ENCODE results near the gene EBNA1BP2. TPM values are rescaled to one million over a fixed set of nuclear protein-coding genes. Genes with fewer than 3 reads are reported as not detected.

The EBNA1BP2 gene
- total RNA-seq, 2 donors from 2014 or later, result 27.5 to 35.3 TPM

GRCh38 chr1:43174873-43175272, 2.8 kb upstream of the EBNA1BP2 start:
- ATAC-seq (no peak), DNase-seq (no peak)
- TF ChIP-seq POLR2A (IDR thresholded peaks at IDR 0.05) (no peak), CTCF (IDR thresholded peaks at IDR 0.05) (no peak)
- H3K36me3 ChIP-seq (replicated peaks in 1 of 2; ENCODE audit: insufficient read depth in 1 of 2, low read depth in 2 of 2), result no peaks in the 10 kb centered on the region
- H3K4me1 ChIP-seq, result peaks cover 16% of the 10 kb centered on the region
- H3K4me3 ChIP-seq, result no peak overlapping the region
- 54 to 72% methylated on average over 2 of the region's 2 CpGs for whole genome bisulfite sequencing, 2 donors
- no peaks in the 10 kb centered on the region for H3K27me3 ChIP-seq
- H3K9me3 ChIP-seq, result no peaks in the 10 kb centered on the region
- H3K27ac ChIP-seq, result no peak overlapping the region
- intact Hi-C loops (cut with DNase I), result no loop called here

- Histone ChIP-seq H3K27ac (peak overlapping the region in 3 of 4 donors; percentile 1 to 77 (median 61)), H3K4me3 (peak overlapping the region; percentile 60 to 94), H3K9me3 (no peaks in the 10 kb centered on the region), H3K4me1 (peaks cover 16% of the 10 kb centered on the region), H3K36me3 (replicated peaks in 1 of 2; ENCODE audit: insufficient read depth in 1 of 2, low read depth in 2 of 2) (peaks cover 0 to 8% of the 10 kb centered on the region in 2 donors), H3K27me3 (no peaks in the 10 kb centered on the region)
- 0 to 1% methylated on average over 19 to 20 of the region's 20 CpGs for WGBS, 2 donors
- DNase-seq (peak; percentile 77 to 90 (median 87)), ATAC-seq (peak; percentile 97)
- no peak for TF ChIP-seq CTCF (IDR thresholded peaks at IDR 0.05)
- TF ChIP-seq POLR2A (IDR thresholded peaks at IDR 0.05), result no peak
- intact Hi-C loops (cut with DNase I), result no loop called here
Observed at GRCh38 chr1:43172527-43172972, 460 bp upstream of the EBNA1BP2 start.

- Histone ChIP-seq H3K27ac (peak overlapping the region in 2 of 4 donors; percentile 1 to 61), H3K27me3 (no peaks in the 10 kb centered on the region), H3K4me1 (peaks cover 16% of the 10 kb centered on the region), H3K4me3 (peak overlapping the region; percentile 60 to 94), H3K9me3 (no peaks in the 10 kb centered on the region), H3K36me3 (replicated peaks in 1 of 2; ENCODE audit: insufficient read depth in 1 of 2, low read depth in 2 of 2) (peaks cover 0 to 14% of the 10 kb centered on the region in 2 donors)
- no peak for TF ChIP-seq CTCF (IDR thresholded peaks at IDR 0.05)
- no peak for TF ChIP-seq POLR2A (IDR thresholded peaks at IDR 0.05)
- ATAC-seq (no peak), DNase-seq (peak in 1 of 4 donors; percentile 12)
- intact Hi-C loops (cut with DNase I), result no loop called here
- WGBS, 2 donors, result 19 to 27% methylated on average over 10 to 17 of the region's 17 CpGs
Observed at GRCh38 chr1:43171312-43171875, 696 bp downstream of the EBNA1BP2 start.

- 85 to 86% methylated on average over 5 of the region's 5 CpGs for WGBS, 2 donors
- H3K9me3 ChIP-seq, result no peaks in the 10 kb centered on the region
- no peaks in the 10 kb centered on the region for H3K27me3 ChIP-seq
- no peak for DNase-seq
- no peak overlapping the region for H3K4me3 ChIP-seq
- intact Hi-C loops (cut with DNase I), result no loop called here
- H3K36me3 ChIP-seq (replicated peaks in 1 of 2; ENCODE audit: insufficient read depth in 1 of 2, low read depth in 2 of 2), result peaks cover 0 to 37% of the 10 kb centered on the region in 2 donors
- no peak for ATAC-seq
- peaks cover 7% of the 10 kb centered on the region for H3K4me1 ChIP-seq
- TF ChIP-seq POLR2A (IDR thresholded peaks at IDR 0.05), result no peak
- no peak for TF ChIP-seq CTCF (IDR thresholded peaks at IDR 0.05)
- H3K27ac ChIP-seq, result no peak overlapping the region
Observed at GRCh38 chr1:43165765-43166164, 6.3 kb downstream of the EBNA1BP2 start.

- Histone ChIP-seq H3K9me3 (no peaks in the 10 kb centered on the region), H3K27me3 (no peaks in the 10 kb centered on the region), H3K36me3 (replicated peaks in 1 of 2; ENCODE audit: insufficient read depth in 1 of 2, low read depth in 2 of 2) (peaks cover 0 to 37% of the 10 kb centered on the region in 2 donors), H3K4me3 (no peak overlapping the region), H3K27ac (no peak overlapping the region), H3K4me1 (peaks cover under 1% of the 10 kb centered on the region)
- TF ChIP-seq CTCF (IDR thresholded peaks at IDR 0.05), result no peak
- TF ChIP-seq POLR2A (IDR thresholded peaks at IDR 0.05), result no peak
- ATAC-seq, result no peak
- DNase-seq, result no peak
- 82 to 86% methylated on average over 3 of the region's 3 CpGs for WGBS, 2 donors
- intact Hi-C loops (cut with DNase I), result no loop called here
Observed at GRCh38 chr1:43165162-43165561, 6.9 kb downstream of the EBNA1BP2 start.

Measured in body of pancreas (tissue), 4 donors.